Fibroblast of gingiva (primary cell): ENCODE data around the gene ZNF45.
A peak's percentile ranks its signal among the peaks of the same experiment; 100 is the strongest.
"Not testable (repeated sequence)": the region's sequence is repeated elsewhere in the genome, so short reads cannot be mapped to it uniquely, and the experiment has no call there.

Source experiments
- DNase-seq: peaks from one replicate; pipeline ENCODE4 v3.0.0-alpha.2; 2011; ENCODE audit warnings: low read depth

ZNF45 gene

DNA sequence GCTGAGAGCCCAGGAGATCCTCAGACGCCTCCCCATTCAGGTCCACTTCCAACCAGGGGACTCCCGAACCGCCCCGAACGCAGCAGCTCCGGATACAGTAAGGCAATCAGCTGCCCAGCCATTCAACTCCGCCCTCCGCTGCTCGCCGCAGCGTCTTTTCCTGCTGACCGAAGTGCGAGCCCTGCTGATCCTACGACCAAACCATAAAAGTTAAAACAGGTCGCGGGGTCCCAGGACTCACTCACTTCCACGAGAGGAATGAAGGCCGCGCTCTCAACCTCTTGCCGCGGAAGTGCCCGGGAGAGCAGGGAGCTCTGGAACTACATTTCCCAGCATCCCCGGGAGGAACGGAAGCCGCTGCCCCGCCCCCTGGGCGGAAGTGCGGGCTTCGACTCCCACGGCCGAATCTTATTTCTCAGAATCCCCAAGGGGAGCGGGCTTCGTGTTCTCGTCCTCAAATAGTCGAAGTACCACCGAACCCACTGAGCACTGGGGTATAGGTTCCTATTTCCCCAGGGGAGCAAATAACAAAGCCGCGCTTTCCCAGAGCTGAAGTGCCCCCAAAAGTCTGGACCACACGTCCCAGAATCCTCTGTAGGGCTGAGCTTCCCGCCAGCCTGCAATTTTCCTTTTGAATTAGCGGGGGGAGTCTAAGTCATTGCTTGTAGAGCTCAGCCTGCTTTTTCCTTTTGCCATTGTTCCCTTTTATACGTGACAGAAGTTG lies at the start of gene ZNF45:
ZNF45 (minus strand) TSS at position 298 of the 724 bp plus-strand sequence. CDS start 13,097 bp downstream, outside the sequence.
- peak; percentile 84 for DNase-seq

DNA sequence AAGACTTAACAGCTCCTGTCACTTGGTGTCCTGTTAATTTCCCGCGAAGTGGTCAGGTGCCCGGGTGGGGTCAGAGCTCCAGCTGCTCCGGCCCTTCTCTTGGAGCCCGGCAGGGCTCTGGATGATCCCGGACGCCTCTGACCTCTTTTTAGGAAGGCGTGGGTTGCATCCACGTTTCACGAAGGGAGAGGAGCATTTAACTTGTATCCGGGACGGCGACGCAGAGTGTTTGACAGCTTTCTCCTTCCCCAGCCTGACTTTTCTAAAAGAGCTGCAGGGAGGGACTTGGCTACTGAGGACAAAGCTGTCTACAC lies 49.6 kb upstream of the ZNF45 start:
- no peak for DNase-seq

DNA sequence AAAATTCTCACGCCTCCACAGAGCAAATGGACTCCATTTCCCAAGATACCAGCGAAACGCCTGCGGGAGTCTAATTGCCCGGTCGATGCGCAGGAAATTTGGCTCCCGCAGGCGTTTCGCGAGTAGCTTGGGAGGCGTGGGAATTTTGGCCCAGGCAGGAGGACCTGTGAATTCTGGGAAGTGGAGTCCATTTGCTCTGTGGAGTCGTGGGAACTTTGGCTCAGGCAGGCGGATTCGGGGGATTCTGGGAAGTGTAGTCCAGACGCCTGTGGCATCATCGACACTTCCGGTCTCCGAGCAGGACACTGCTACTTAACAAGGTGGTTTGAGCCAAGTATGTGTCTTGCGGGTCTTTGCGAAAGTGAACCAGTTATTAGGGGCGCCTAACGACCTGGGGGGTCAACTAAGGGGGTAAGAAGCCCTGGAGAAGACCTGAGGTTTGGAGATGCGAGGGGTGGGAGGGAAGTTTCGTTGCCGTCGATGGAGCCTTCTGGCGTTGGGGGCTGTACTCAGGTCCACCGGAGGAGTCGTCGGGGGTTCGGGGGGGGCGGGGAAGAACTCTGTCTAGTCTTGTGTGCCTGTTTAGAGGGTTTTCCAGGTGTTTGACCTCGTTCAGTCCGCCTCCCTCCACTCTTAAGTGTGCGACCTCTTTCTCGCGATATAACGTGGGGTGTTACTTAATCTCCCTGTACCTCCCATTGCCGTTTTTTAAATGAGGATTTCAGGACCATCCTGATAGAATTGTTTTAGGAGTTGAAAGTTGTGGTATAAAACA lies 49.0 kb upstream of the ZNF45 start, which contains the start of gene ZNF155:
ZNF155 (plus strand) TSS at position 277 of the 775 bp plus-strand sequence. CDS start 4,356 bp downstream, outside the sequence.
- peak; percentile 96 for DNase-seq

DNA sequence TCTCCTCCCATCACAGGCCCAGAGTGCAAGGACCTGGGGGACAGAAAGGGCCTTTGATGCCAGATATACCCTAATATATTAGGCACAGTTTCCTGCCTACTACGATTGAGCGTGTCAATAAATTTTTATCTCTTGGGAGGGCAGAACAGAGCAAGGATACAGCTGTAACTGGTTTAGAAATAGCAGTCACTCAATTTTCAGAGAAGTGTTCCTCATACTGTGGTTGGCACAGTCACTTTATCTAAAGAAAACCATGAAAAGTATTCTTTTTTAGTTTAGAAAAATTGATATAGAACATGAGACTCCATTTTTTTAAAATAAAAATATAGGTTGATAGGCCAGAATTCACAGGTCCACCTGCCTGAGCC lies 48.4 kb upstream of the ZNF45 start:
- DNase-seq: no peak

DNA sequence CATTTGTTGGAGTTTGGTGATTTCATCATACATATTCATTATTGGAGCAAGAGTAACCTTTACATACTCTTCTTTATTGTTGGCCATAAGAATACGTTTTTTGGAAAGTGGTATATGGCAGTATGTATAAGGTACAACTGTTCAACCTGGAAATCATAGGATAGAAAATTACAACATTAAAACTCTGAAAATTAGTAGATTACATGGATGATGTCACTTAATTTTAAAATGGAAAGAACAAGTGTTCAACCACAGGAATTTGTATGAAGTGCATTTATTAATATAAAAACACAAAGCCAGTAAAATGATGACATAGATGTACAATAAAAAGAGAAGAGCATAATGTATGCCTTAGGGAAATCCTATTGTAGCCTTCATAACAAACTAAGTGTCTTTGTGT lies 41.6 kb upstream of the ZNF45 start:
- DNase-seq: no peak

DNA sequence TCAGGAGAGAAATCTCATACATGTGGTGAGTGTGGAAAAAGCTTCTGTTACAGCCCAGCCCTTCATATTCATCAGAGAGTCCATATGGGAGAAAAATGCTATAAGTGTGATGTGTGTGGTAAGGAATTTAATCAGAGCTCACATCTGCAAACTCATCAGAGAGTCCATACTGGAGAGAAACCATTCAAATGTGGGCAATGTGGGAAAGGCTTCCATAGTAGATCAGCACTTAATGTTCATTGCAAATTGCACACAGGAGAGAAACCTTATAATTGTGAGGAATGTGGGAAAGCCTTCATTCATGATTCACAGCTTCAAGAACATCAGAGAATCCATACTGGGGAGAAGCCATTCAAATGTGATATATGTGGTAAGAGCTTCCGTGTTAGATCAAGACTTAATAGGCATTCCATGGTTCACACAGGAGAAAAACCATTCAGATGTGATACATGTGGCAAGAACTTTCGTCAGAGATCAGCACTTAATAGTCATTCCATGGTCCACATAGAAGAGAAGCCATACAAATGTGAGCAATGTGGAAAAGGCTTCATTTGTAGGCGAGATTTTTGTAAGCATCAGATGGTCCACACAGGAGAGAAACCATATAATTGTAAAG lies 31.1 kb upstream of the ZNF45 start:
- DNase-seq: no peak

DNA sequence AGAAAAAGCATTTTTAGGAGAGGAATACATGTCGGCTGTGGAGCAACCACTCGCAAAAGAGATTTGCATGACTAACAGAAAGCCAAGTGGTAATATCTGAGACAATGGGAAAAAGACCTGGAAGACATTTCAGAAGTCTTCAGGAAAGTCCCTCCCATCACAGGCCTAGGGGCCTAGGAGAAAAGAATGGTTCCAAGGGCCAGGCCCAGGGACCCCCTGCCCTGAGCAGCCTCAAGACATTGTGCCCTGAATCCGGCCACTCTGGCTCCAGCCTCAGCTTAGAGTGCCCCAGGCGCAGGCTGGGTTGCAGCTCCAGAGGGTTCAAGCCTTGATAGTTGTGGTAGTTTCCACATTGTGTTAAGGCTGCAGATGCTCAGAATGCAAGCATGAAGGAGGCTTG lies 25.3 kb upstream of the ZNF45 start:
- DNase-seq: no peak

DNA sequence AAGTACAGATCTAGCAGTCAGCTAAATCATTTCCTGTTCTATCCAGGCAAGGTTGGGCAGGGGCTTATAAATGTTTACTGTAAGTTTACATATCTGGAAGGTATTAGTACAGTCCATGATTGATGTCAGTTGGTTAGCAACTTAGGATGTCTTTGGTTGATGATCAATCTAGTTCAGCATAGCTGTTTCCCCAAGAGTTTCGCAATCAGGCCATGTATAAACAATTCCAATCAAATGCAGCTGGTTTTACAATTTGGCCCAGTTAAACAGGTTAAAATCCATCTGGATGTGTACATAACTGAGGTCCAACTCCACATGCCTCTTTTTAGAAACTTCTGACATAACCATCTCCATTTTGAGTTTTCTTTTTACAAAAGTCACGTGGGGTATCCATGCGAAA lies 22.8 kb upstream of the ZNF45 start:
- DNase-seq: peak; percentile 90

DNA sequence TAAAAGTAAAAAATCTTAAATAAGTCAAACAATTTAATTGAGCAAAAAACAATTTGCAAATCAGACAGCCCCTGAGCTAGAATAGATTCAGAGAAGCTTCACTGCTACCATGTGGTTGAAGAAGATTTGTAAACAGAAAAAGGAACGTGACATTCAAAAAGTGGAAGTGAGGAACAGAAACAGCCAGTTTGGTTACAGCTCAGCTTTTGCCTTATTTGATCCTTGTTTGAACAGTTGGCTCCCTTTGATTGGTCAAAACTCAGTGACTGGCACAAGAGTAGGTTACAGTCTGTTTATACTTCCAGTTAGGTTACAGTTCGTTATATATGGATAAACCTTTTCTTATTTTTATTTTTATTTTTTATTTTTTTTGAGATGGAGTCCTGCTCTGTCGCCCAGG lies 21.7 kb upstream of the ZNF45 start:
- no peak for DNase-seq

DNA sequence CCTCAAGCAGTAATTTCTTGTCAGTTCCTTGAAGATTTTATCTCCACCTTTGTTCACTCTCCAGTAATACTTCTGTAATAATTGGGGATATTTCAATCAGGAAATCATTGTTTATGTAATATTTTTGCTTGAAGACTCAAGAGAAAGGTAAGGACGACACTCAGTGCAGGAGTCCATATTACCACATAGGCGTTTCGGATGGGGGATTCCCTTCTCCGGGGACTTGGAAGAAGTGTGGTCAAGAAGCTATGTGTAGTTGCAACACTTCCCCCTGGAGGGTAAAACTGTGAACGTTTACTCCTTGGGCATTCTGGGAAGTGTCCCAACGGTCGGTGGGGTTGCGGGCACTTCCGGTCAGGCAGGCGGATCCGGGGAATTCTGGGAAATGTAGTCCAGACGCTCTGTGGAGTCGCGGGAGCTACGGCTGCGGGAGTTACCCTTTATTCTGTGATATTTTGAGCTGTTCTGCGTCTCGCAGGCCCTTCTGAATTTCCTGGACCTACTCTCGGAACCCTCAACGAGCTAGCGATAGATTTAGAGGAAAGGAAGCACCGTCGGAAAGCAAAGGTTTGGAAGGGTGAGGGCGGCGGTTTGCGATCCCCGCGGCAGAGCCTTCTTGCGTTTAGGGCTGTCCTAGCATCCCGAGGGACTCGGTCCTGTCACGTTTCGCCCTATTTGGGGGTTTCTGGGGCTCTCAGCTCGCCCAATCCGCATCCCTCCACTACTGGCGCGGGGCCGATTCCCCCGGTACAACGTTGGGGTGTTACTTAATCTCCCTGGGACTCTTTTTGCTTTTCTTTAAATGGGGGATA lies 16.0 kb upstream of the ZNF45 start, which contains the start of gene ZNF221:
ZNF221 (plus strand) TSS at position 395 of the 812 bp plus-strand sequence. CDS start 11,499 bp downstream, outside the sequence.
- DNase-seq: peak; percentile 98

DNA sequence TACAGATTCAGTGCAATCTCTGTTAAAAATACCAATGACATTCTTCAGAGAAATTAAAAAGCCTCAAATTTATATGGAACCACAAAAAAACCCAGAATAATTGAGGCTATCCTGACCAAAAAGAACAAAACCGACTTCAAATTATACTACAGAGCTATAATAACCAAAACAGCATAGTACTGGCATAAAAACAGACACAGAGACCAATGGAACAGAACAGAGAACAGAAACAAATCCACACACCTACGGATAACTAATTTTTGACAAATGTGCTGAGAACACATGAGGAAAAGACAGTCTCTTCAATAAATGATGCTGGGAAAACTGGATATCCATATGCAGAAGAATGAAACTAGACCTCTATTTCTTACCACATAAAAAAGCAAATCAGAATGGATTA lies 14.7 kb upstream of the ZNF45 start:
- not testable (repeated sequence) for DNase-seq

DNA sequence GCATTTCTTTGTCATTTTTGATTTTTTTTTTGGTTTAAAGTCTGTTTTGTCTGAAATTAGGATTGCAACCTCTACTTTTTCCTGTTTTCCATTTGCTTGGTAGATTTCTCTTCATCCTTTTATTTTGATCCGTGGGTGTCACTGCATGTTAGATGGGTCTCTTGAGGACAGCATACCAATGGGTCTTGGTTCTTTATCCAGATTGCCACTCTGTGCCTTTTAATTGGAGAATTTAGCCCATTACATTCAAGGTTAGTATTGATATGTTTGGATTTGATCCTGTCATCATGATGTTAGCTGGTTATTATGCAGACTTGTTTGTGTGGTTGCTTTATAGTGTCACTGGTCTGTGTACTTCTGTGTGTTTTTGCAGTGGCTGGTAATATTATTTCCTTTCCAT lies 12.3 kb upstream of the ZNF45 start:
- not testable (repeated sequence) for DNase-seq

DNA sequence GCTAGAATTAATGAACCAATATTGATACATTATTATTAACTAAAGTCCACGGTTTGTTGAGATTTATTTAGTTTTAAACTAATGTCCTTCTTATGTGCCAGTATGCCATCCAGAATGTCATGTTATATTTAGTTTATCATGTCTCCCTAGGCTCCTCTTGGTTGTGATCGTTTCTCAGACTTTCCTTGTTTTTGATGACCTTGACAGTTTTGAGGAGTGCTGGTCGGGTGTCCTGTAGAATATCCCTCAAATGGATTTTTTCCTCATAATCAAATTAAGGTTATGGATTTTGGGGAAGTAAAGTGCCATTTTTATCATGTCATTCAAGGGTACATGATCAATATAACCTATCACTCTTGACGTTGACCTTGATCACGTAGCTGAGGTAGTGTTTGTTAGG lies 6.1 kb upstream of the ZNF45 start:
- DNase-seq: no peak

DNA sequence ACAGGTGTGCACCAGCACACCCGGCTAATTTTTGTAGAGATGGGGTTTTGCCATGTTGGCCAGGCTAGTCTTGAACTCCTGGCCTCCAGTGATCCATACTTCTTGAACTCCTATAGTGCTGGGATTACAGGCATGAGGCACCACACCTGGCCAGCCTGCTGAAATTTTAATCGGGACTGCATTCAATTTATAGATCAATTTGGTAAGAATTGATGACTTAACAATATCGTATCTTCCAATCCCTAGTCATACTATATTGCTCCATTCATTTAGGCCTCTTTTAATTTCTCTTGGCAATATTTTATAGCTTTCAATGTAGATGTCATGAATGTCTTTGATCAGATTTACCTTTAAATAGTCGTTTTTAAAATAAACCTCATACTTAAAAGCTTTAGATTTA lies 5.6 kb upstream of the ZNF45 start:
- no peak for DNase-seq

DNA sequence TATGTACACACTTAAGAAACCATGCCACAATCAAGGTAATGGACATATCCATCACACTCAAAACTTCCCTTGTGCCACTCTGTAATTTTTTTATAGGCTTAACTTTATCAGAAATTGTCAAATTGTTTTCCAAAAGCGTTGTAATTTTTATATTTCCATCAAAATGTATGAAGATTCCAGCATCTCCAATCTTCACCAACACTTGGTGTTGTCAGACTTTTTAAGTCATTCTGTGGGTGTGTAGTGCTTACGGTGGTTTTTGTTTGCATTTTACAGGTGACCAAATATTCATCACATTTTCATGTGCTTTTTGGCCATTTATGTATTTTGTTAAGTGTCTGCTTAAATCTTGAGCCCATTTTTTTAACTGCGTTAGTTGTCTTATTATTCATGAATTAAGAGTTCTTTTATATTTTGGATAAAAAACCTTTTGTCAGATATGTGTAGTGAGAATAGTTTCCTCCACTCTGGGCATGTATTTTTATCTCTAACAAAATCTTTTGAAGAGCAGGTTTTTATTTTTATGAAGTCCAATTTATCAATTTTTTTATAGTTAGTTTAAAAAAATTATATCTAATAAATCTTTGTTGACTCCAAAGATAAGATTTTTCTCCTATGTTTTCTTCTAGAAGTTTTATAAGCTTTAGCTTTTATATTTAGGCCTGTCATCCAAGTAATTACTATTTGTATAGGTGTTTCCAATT lies 4.6 kb upstream of the ZNF45 start:
- no peak for DNase-seq

DNA sequence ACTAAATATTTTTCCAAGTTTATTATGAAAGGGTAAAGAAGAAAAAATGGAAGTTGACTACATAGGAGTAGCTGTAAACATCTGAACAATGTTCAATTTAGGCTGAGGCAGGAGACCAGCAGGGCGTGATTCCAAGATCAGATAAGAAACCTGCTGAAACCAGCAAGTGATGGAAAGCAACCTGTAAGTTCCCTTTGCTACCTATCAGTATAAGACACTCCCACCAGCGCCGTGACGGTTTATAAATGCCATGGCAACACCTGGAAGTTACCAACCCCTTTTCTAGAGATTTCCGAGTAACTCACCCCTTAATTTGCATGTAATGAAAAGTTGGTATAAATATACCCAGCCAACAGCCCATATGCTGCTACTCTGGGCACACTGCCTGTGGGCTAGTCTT lies 1.1 kb upstream of the ZNF45 start:
- DNase-seq: no peak

DNA sequence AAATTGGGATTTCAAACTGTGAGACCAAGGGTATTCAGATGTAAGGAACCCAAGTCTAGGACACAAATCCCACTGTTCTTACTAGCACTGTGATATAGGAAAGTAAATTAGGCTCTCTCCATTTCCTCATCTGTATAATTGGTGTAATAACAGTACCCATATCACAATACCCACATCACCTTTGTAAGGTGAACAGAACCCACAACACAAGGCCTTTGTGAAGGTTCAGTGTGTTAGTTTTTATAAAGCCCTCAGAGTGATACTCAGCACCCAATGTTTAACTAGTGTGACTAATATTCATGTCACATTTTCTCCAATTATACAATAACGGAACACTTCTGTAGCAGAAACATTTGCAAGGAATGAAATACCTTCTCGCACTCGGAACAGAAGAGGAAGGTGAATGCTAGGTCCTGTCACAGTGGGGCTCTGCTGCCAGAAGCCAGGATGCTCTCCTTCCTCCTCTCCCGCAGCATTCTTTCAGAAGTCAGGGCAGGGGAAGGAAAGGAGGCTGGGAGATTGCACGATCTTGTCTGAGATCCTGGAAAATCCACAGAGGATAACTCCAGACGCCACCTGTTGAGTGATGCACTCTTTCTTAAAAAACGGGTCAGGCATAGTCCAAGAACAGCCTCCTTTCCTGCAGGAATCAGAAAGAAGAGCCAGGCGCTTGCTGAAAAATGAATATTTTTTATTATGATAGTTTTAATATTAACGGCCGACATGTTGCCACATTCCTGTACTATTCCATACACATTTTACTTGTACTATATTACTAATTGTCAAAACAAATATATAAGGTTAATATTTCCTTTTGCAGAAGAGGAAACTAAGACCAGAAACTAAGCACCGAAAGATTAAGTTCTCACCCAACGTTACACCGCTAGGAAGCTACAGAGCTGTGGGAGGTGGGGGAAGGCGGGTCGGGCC lies 762 bp downstream of the ZNF45 start:
- no peak for DNase-seq

DNA sequence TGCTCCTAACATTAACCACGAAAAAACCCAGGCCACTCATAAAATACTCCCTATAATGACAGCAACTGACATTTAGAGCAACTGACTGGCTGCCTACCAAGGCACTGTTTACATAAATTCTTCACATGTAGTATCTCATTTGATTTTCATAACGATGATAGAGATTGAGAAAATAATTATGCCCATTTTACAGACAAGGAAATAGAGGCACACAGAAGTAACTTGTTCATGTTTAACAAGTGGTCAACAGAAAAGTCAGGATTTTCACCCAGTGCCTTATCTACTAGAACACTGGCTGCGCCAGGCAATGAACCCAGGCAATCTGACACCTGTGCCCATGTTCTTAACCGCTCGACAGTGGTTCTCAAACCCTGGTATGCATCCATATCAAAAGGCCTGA lies 6.3 kb downstream of the ZNF45 start:
- no peak for DNase-seq

DNA sequence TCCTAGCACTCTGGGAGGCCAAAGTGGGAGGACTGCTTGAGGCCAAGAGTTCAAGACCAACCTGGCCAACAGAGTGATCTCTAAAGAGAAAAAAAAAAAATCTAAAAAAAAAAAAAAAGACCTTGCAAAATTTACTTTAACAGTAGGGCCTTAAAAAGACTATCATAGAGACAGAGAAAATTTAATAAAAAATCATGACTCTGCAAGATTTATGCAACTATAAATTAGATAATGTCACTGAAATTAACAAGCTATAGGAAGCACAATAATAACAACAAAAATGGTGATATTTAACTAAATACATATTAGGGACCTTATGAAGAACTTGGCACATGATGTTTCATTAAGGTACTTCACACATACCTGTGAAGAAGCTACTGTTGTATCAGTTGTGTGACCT lies 11.2 kb downstream of the ZNF45 start:
- DNase-seq: no peak

DNA sequence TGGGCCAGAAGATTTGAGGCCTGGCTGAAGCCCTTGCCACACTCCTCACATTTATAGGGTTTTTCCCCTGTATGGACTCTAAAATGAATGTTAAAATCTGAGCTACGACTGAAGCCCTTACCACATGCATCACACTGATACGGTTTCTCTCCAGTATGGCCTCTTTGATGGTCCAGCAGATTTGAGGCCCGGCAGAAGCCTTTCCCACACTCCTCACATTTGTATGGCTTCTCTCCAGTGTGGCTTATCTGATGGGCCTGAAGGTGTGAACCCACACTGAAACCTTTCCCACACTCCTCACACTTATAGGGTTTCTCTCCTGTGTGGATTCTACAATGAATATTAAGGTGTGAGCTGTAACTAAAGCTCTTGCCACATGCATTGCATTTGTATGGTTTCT lies 21.0 kb downstream of the ZNF45 start:
- no peak for DNase-seq

DNA sequence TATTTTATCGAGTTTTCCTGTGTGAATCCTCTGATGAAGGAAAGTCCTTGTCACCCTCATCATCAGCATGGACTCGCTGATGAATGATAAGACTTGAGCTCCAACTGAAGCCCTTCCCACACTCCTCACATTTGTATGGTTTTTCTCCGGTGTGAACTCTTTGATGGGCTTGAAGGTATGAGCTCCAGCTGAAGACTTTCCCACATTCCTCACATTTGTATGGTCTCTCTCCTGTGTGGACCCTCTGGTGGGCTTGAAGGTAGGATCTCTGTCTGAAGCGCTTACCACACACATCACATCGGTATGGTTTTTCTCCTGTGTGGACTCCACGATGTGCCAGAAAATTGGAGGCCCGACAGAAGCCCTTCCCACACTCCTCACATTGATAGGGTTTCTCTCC lies 21.7 kb downstream of the ZNF45 start:
- DNase-seq: no peak
